K562 (cell line): ENCODE data around the gene ZFP62. TPM values are rescaled to one million over a fixed set of nuclear protein-coding genes. Genes with fewer than 3 reads are reported as not detected.

Source experiments
- CHD2 ChIP-seq: IDR thresholded peaks from 2 replicates; pipeline ENCODE4 v1.6.1; 2011; ENCODE audit warnings: low read depth, low read length
- EHMT2 ChIP-seq: fragments of 450-650 bp; IDR thresholded peaks from 2 replicates; pipeline ENCODE4 v1.6.1; 2018; ENCODE audit warnings: antibody characterized with exemption
- FOXP4 ChIP-seq: sonication (generic); formaldehyde crosslinking; IDR thresholded peaks from 2 replicates; pipeline ENCODE4 v1.8.0; 2022; ENCODE audit warnings: mild to moderate bottlenecking, missing genetic modification reagents, borderline replicate concordance
- HMG20A ChIP-seq: fragments of 450-650 bp; formaldehyde crosslinking; conservative IDR thresholded peaks from 2 replicates; pipeline ENCODE4 v1.4.0; 2020; ENCODE audit warnings: mild to moderate bottlenecking, mixed read lengths
- MYBL2 ChIP-seq, 2 experiments: fragments of 450-650 bp in 1 of 2; sonication (generic) in 1 of 2; formaldehyde crosslinking in 1 of 2; IDR thresholded peaks; 2 replicates each; pipeline versions ENCODE4 v1.6.1 to v1.8.1; 2017 to 2022; ENCODE audit warnings: borderline replicate concordance in 1 of 2, inconsistent platforms in 1 of 2, low read depth in 1 of 2, mild to moderate bottlenecking in 1 of 2, missing genetic modification reagents in 1 of 2, moderate library complexity in 1 of 2
- PRPF4 ChIP-seq: fragments of 200-400 bp; formaldehyde crosslinking; IDR thresholded peaks from one replicate; pipeline ENCODE4 v1.6.1; 2017; ENCODE audit warnings: low read length, low read depth, mild to moderate bottlenecking; ENCODE audit not compliant: insufficient read depth, poor library complexity, severe bottlenecking
- RBM22 ChIP-seq: fragments of 200-400 bp; formaldehyde crosslinking; IDR thresholded peaks from 2 replicates; pipeline ENCODE4 v1.6.1; 2018; ENCODE audit warnings: low read length, low read depth; ENCODE audit not compliant: poor library complexity, severe bottlenecking
- RNF2 ChIP-seq: sonication (generic); IDR thresholded peaks from 2 replicates; pipeline ENCODE4 v1.6.1; 2016
- SMAD2 ChIP-seq: fragments of 150-350 bp; IDR thresholded peaks from 2 replicates; pipeline ENCODE4 v1.6.1; 2014; ENCODE audit warnings: low read depth, mild to moderate bottlenecking, low read length
- TEAD4 ChIP-seq, 2 experiments: sonication (generic) in 1 of 2; formaldehyde crosslinking in 1 of 2; IDR thresholded peaks; 2 replicates each; pipeline versions ENCODE4 v1.6.1 to v1.8.0; 2012 to 2022; ENCODE audit warnings: borderline replicate concordance in 1 of 2, inconsistent platforms in 1 of 2, low read length in 1 of 2, mild to moderate bottlenecking in 1 of 2, missing genetic modification reagents in 1 of 2
- ZNF316 ChIP-seq: fragments of 450-650 bp; IDR thresholded peaks from 2 replicates; pipeline ENCODE4 v1.6.1; 2016
- ZNF407 ChIP-seq: fragments of 450-650 bp; IDR thresholded peaks from 2 replicates; pipeline ENCODE4 v1.6.1; 2016; ENCODE audit warnings: low read depth
- ZNF764 ChIP-seq: fragments of 250-450 bp; sonication (Bioruptor Pico); IDR thresholded peaks from 2 replicates; pipeline ENCODE4 v1.4.0; 2020; ENCODE audit warnings: low read depth, mild to moderate bottlenecking, moderate library complexity
- polyA plus RNA-seq, 8 experiments: library from polyadenylated mRNA; depleted of rRNA in 4 of 8; stranded (reverse) in 5 of 8; unstranded in 3 of 8; fragments of >200 nt; fragmentation: Nextera tagmentation in 2 of 8; fragmentation: Illumina TruSeq in 1 of 8; extraction: Ambion mirVana in 2 of 8; extraction: Trizol in 1 of 8; gene quantifications; 2 replicates each; pipeline versions ENCODE4 v1.2.1 to v1.2.3, GENCODE V29; 2011 to 2014; ENCODE audit warnings: inconsistent platforms in 1 of 8, missing spikeins in 1 of 8
- total RNA-seq, 7 experiments: library from RNA; depleted of rRNA in 6 of 7; stranded (reverse); fragments of >200 nt in 6 of 7; fragmentation: Illumina TruSeq in 2 of 7; extraction: Trizol in 2 of 7; gene quantifications; 2 replicates each; pipeline versions ENCODE4 v1.2.1 to v1.2.3, GENCODE V29; 2011 to 2021; ENCODE audit warnings: low replicate concordance in 1 of 7

The ZFP62 gene
- total and polyA plus RNA-seq, 9 of the 15 experiments (the other 6 are each of a cell fraction or from before 2014, with no cell fraction given): 12.2 to 37.5 (median 25.0) TPM

- no peak for TF ChIP-seq TEAD4 (IDR thresholded peaks at IDR 0.05; ENCODE audit: low read length)
- TF ChIP-seq TEAD4 (CRISPR knock-in tag; IDR thresholded peaks at IDR 0.05; ENCODE audit: borderline replicate concordance): 0 out of 2 replicates have a peak, but pooled peaks have one; percentile 27
- no peak for TF ChIP-seq PRPF4
- no peak for TF ChIP-seq ZNF407
- TF ChIP-seq FOXP4: 0 out of 2 replicates have a peak, but pooled peaks have one; percentile 14
- no peak for TF ChIP-seq MYBL2 (IDR thresholded peaks at IDR 0.05; ENCODE audit: low read depth)
- no peak for TF ChIP-seq MYBL2 (CRISPR knock-in tag; IDR thresholded peaks at IDR 0.05; ENCODE audit: borderline replicate concordance)
- TF ChIP-seq SMAD2: no peak
- TF ChIP-seq HMG20A: no peak
- peak; percentile 23; the same call in 1 of the 2 replicates for TF ChIP-seq RNF2
- TF ChIP-seq EHMT2: no peak
- no peak for TF ChIP-seq RBM22
- no peak for TF ChIP-seq ZNF764 (CRISPR knock-in tag)
- TF ChIP-seq CHD2: no peak
- no peak for TF ChIP-seq ZNF316
Measured at GRCh38 chr5:180803181-180804128, 57.6 kb downstream of the ZFP62 start (continued).
